CD1c-positive myeloid dendritic cell (primary cell): ENCODE results near the gene C5orf63.
"Not testable (repeated sequence)": the region's sequence is repeated elsewhere in the genome, so short reads cannot be mapped to it uniquely, and the experiment has no call there.

Experiments used
- DNase-seq: peaks from one replicate; pipeline ENCODE4 v3.0.0-alpha.2; 2016; ENCODE audit errors: extremely low spot score

The C5orf63 gene

DNA sequence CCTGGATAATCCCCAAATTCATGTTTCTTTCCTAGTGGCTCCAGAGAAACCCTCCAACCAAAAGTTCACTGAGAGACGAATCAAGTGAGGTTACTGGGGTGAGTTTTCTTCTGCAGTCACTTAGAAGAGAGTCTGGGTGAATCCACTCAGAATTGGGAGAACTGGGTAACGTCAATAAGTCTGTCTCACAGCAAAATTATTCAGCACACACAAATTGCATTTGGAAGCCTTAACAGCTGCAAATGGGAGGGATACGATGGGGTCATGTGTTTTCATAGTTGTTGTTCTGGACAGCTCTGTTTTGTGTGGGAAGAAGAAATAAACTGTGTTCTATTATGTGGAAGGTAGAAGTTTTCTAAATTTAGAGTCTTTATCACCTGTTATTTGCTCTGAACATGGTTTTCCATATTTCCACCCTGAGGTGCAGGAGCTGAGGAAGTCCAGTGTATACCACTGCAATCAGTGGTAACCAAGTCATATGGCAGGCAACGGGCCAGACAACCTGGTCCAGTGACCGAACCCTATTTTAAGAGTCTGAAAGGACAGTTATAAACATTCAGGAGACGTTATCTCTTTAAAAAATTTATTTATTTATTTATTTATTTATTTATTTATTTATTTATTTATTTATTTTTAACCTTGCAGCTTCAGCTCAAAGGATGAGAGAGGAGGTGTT is 64.9 kb downstream of the C5orf63 start:
- DNase-seq: no peak

DNA sequence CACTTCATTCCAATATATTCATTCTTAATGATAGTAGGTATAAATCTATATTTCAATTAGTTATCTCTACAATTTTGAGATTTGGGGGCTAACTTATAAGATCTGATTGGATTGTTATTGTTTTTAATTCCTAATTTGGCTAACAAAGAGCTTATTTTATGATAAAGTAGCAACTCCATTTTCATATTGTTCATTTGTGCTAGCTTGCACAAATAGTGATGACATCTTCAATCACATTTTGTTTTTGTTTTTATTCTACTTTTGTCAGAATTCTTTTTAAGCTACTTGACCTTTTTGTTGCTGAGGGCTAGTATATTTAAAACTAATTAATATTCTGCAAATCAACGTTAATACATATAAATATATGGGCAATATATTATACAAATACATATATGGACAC is 65.8 kb downstream of the C5orf63 start:
- DNase-seq: no peak

DNA sequence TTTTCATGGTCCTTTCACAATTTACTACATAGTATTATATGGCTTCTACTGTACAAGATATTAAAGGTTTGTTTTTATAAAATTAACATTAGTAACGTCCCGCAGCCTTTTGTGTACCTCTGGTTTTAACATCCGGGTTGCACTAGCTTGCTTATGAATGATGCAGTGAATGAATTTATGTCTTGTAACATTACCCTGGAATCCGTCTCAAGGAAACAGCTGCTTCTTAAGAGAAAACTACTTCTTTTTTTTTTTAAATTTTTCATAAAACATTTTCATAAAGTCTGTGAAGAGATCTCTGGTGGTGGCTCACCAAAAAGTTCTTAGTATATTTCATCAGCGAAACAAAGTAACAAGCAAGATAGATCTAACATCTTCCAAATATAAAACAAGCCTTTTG is 66.6 kb downstream of the C5orf63 start:
- DNase-seq: no peak

DNA sequence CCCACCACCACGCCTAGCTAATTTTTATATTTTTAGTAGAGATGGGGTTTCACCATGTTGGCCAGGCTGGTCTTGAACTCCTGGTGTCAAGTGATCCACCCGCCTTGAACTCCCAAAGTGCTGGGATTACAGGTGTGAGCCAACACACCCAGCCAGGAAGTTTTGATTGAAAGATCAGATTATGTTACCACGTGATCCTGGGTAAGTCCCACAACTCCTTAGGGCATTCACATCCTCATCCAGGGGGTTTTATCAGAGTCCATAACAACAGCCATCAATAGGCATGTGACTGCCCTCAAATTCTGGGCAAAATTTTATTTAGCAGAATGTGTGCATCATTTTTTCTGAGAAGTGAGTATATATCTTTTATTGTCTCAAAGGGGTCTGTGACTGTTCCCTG is 68.0 kb downstream of the C5orf63 start:
- not testable (repeated sequence) for DNase-seq

- no peak for DNase-seq
Observed at GRCh38 chr5:127004721-127005120, 68.6 kb downstream of the C5orf63 start.

DNA sequence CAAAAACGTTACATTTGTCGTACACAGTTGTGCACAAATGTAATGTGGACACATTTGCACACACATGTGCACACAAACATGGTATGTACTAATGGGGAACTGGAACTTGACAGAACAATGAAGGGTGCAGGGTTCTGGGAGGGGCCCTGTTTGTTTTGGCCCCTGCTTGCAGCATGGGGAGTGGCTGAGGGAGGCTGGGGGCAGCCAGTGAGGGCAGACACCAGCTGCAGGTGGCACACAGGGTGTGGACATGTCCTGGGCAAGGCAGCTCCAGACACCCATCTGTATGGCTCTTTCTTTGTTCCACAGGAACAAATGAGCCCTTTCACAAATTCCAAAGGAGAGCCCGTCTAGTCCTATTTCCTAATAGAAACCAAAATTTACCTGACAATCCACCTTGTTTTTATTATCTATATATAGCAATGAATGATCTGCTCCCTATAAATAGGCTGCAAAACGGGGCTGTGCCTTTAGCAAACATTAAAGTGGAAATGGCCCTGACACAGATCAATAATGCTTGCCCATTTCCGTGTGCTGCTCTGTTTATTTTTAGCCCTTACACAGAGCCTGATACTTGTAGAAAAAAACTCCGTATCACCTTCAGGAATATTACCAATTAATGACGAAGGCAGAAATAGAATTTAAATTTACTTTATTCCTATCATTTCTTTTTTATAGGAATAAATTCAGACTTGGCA is 69.4 kb downstream of the C5orf63 start:
- DNase-seq: no peak

DNA sequence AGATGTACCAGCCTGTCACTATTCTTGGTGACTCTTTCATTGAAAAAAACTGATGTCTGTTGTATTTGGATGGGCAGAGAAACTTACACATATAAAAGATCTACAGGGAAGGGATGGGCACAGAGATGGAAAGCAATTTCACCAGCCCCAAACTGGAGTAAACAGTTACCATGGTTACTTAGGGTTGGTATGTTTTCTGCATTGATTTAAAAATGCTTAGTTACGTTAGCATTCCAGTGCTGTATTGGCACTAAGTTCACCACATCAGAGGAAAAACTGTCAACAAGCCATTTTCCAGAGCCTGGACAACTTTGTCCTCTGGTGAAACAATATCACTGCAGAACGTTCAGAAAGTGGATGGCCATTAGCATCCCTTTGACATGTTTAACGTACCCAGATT is 70.9 kb downstream of the C5orf63 start:
- no peak for DNase-seq

GRCh38 chr5:127001621-127002296 is 71.5 kb downstream of the C5orf63 start:
- DNase-seq: no peak
